NB4 (cell line): ENCODE results near the gene MTMR4.

Experiments
- DNase-seq: peaks from one replicate; pipeline ENCODE4 v3.0.0; 2010; ENCODE audit warnings: low read depth
- H3K4me3 ChIP-seq: one replicate; pipeline ENCODE4 v1.5.1; 2011; ENCODE audit warnings: mild to moderate bottlenecking, low read depth, low read length, moderate library complexity
- MYC ChIP-seq: IDR thresholded peaks from 2 replicates; pipeline ENCODE4 v1.6.1; 2011; ENCODE audit warnings: low read depth, low read length
- POLR2A ChIP-seq: IDR thresholded peaks from 2 replicates; pipeline ENCODE4 v1.6.1; 2011; ENCODE audit warnings: mild to moderate bottlenecking; ENCODE audit not compliant: insufficient read length; ENCODE audit errors: extremely low read depth
- TF ChIP-seq, protein P1 (sequence below): IDR thresholded peaks from 2 replicates; pipeline ENCODE4 v1.6.1; 2011; ENCODE audit warnings: low read depth, low read length
- TF ChIP-seq, protein P2 (sequence below): IDR thresholded peaks from one replicate; pipeline ENCODE4 v1.5.1; 2012; ENCODE audit warnings: low read depth, low read length

The MTMR4 gene

DNA sequence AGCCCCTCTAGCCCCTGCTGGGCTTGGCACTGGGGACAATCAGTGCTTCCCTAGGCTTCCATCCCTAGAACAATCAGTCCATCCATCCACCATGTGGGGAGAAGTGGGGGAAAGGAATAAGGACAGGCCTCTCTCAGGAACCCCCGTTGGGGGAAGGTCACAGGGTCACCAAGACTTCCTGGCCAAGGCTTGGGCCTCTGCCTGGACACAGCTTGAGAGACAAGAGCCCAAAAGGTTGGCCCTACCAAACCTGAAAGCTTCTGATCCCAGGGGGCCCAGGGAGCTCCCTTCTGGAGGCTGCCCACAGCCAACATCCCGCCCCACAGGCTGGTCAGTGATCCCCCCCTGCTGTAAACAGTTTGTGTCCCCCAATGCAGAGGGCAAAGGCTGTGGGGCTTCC, 16.2 kb upstream of the MTMR4 start:
- TF ChIP-seq, protein P1, sequence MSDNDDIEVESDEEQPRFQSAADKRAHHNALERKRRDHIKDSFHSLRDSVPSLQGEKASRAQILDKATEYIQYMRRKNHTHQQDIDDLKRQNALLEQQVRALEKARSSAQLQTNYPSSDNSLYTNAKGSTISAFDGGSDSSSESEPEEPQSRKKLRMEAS = no peak
- TF ChIP-seq POLR2A (no peak), MYC (no peak)
- TF ChIP-seq, protein P2, sequence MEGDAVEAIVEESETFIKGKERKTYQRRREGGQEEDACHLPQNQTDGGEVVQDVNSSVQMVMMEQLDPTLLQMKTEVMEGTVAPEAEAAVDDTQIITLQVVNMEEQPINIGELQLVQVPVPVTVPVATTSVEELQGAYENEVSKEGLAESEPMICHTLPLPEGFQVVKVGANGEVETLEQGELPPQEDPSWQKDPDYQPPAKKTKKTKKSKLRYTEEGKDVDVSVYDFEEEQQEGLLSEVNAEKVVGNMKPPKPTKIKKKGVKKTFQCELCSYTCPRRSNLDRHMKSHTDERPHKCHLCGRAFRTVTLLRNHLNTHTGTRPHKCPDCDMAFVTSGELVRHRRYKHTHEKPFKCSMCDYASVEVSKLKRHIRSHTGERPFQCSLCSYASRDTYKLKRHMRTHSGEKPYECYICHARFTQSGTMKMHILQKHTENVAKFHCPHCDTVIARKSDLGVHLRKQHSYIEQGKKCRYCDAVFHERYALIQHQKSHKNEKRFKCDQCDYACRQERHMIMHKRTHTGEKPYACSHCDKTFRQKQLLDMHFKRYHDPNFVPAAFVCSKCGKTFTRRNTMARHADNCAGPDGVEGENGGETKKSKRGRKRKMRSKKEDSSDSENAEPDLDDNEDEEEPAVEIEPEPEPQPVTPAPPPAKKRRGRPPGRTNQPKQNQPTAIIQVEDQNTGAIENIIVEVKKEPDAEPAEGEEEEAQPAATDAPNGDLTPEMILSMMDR = no peak

DNA sequence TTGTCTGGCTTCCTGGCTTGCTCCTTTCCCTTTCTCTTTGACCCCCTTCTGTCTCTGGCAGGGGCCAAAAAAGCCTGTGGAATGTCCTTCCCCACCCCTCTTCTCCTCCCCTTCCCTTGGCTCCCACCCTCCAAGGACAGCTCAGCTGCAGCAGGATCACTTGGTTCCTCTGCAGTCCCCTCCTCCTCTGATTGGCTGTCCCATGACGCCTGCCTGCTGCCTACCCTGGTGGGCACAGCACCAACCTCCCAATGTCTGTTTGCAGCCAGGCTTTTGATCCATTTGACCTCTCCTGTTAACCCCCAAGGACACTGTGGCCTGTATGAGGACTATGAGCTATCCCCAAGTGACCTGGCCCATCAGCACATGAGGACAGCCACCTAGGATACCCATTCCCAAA, 14.8 kb upstream of the MTMR4 start:
- no peak overlapping the region for H3K4me3 ChIP-seq
- TF ChIP-seq MYC (no peak), POLR2A (no peak)
- TF ChIP-seq, protein P2 = no peak
- TF ChIP-seq, protein P1 = no peak
- DNase-seq = no peak

More for the DNA sequence above, 16.2 kb upstream of the MTMR4 start:
- no peak for DNase-seq
- no peak overlapping the region for H3K4me3 ChIP-seq

DNA sequence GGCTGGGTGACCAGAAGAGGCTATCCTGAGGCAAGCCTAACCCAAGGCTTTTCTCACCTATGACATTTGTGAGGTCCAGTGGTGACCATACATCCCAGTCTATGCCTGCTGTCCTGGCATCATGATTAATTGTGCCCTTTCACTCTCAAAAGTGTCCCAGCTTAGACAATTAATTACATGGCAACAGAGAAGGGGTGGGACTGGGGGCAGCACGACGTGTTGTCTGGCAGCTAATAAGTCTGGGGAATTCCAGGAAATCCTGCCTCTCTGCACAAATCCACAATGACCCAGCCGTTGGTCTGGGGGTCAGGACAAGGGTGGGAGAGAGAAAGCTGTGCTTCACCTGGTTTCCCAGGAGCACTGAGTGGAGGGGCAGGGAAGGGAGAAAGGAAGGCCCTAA, 14.0 kb upstream of the MTMR4 start:
- H3K4me3 ChIP-seq = no peak overlapping the region
- no peak for TF ChIP-seq POLR2A
- no peak for DNase-seq

DNA sequence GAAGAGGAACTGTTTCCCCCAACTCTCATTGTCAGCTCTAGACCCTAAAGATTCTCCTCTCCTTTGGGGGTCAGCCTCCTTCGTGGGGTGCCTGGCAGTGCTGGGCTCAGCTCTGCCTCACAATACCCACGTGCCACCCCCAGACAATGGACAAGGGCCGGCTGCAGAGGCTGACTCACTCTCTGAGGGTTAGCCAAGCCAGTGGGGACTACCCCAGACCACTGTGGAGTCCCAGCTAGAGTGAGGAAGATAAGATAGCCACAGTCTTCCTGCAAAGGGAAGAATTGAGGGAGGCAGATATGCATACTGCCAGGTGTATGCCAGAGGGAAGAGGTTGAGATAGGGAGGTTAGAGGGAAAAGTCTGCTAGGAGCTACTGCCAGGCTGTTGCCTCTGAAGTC, 13.5 kb upstream of the MTMR4 start:
- DNase-seq = no peak
- TF ChIP-seq, protein P2 = no peak
- no peak for TF ChIP-seq MYC
- TF ChIP-seq, protein P1 = no peak
- no peak for TF ChIP-seq POLR2A
- no peak overlapping the region for H3K4me3 ChIP-seq

DNA sequence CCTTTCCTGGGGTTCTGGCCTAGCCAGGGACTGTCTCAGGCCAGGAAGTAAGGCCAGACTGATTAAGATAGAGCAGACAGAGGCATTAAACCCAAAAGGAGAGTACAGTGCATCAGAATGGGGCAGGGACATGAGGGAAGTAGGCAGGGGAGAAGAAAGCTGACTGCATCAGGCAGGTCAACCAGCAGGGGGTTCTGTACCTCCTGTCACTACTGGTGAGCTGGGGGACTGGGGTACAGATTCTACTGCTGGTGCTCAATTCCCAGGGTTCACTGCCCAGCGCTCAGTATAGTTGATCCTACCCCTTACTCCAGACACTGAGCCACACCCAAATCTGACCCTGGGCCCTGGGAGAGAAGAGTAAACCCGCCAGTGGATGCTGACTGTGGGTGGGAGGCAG, 12.9 kb upstream of the MTMR4 start:
- TF ChIP-seq, protein P2 = peak; percentile 22
- no peak for TF ChIP-seq MYC
- TF ChIP-seq, protein P1 = no peak
- no peak for TF ChIP-seq POLR2A
- no peak overlapping the region for H3K4me3 ChIP-seq
- peak; percentile 25 for DNase-seq

DNA sequence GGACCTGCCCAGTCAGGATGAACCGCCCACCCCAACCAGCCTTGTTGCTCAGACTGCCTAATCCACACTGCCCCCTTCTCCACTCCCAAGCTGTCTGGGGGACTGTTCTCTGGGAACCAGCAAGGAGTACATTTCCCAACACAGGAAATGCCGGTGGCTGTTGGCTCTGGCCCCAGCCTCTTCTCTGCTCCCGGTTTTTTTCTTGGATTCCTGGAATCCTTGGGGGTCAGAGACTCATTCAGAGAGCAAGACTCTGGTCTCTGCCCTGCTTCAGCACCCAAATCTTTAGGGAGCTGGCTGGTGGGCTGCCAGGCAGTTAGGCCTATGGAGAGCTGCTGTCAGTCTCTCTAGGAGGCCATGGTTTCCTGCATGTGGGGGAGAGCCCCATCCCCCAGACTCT, 10.8 kb upstream of the MTMR4 start:
- TF ChIP-seq POLR2A (no peak), MYC (no peak)
- TF ChIP-seq, protein P2 = no peak
- TF ChIP-seq, protein P1 = no peak
- no peak overlapping the region for H3K4me3 ChIP-seq
- no peak for DNase-seq
